HG02852 (cell line): ENCODE data around the gene ARID4A.
"Not testable (repeated sequence)": the region's sequence is repeated elsewhere in the genome, so short reads cannot be mapped to it uniquely, and the experiment has no call there.

Experiments used
- ATAC-seq: cut with Tn5 transposase; IDR thresholded peaks from one replicate; pipeline ENCODE4 v1.9.1; 2021; ENCODE audit warnings: mild to moderate bottlenecking, moderate library complexity; ENCODE audit not compliant: unreplicated experiment

ARID4A gene

DNA sequence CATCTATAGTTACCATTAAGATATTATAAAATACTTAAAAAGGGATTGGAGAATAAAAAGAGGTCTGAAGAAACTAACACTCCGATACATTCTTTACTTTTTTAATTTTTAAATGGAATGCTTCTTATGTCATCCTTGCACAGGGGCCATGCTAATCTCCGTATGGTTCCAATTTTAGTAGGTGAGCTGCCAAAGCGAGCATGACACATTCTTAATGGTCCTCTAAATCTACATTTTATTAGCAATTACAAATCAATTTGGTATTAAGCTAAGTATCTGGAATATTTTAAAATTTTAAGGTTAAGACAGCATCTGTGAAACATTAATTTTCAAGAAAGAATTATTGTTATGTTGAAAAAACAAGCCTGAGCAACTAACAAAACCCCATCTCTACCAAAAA is 6.2 kb upstream of the ARID4A start:
- no peak for ATAC-seq

DNA sequence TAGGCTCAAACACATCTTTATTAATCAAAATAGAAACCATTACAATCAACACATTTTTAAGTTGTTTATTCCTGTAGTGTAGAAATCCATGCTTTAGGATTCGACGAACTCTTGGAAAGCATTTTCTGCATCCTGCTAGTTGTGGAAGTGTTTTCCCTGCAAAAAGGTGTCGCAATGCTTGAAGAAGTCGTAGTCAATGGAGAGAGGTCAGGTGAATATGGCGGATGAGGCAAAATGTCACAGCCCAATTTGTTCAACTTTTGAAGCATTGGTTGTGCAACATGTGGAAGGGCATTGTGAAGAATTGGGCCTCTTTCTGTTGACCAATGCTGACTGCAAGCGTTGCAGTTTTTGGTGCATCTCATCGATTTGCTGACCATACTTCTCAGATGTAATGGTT is 4.2 kb upstream of the ARID4A start:
- no peak for ATAC-seq

DNA sequence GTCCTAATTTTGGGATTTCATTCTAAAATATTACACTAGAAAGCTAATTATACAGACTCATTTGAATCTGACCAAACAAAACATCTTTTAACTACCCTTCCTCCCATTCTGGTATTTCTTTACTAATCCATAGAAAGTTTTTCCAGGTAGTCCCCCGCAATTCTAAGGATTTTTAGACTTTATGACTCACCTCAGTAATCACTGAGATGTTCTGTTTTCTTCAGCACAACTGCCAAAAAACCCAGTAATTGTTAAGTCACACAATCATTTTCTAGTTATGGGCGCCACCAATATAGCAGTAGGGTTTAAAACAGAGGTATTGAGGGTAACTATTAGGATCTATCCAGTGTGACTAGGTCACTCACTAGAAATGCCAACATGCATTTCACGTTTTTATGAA is 1.6 kb upstream of the ARID4A start:
- no peak for ATAC-seq

DNA sequence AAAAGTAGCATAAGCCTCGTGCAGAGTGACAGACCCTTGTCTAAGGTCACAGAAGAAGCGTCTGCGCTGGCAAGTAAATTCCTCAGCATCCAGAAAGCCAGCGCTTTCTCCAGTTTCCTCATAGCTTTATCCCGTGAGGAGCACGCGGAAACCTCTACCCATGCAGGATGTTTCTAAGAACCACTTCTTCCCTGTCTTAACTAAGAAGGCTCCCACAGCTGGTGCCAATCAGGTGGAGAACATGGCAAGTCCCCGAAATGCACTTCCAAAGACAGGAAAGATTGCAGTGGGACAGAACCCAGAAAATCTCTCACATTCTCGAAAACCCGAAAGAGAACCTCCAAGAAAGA is 968 bp upstream of the ARID4A start:
- ATAC-seq, result no peak

DNA sequence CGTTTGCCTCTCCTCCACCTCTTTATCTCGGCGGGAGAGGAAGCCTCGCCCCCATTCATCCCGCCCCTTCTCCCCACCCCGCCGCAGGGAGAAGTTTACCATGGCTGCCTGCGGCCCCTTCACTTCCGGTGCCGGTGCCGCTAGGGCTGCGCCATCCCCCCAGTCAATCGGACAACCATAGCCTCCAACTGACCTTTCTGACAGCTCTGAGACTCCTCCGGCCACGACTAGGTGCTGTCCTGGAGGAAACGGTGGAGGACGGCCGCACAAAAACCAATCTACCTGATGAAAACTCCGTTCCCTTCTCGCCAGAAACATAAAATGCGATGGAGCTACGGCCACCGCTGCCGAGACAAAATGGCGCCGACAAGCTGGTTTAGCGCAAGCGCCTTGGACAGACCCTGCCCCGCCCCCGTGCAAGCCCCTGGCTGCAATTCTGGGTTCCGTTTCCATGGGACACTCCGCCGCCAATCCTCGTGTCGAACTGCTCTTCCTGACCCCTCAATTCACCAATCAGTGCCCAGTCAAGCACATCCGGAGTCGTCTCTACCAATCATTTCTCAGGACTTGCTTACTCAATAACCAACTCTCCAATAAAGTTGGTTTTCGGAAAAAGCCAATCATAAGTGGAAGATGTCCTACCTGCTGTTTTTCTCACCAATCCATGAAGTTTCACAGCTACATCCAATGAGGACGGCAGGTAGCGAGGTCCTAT is 436 bp upstream of the ARID4A start:
- ATAC-seq, result peak; percentile 82

DNA sequence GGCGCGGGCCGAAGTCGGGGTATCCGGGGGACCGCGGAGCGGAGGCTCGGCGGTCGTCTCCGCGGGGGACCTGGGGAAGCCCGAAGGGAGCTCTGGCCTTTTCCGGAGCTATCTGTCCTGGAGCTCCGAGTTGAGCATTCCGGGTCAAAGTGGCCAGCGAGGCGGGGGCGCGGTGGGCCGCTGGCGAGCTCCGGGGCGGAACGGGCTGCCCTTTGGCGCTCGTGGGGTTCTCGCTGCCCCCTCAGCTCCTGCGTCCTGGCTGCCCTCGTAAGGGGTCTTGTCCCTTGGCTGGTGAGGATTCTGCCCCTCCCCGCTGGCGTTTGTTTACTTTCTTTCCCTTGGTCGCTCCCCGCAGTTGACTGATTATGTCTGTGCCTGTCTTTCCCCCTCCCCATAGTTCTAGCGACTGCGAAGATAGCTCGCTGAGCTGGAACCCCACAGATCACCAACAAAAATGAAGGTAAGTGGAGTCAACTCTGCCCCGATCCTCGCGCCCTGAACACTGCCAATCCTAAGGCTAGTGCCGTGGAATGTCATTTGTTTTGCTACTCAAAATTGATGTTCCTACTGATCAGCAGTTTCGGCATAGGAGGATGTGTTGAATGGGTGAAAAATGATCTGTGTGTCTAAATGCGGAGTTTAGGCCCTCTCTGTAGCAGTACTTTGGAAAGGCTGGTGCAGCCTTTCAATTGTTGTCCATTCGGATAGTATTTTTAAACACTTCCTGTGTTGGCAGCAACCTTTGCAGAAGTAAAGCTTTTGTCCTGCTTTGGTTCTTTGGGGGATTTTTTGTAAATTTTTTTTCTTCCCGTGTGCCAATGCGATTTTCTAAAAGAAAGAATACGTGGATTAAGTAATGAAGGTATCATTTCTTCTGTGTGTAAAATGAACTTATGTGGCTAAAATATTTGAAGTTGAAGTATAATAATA is 1.3 kb downstream of the ARID4A start:
- no peak for ATAC-seq

DNA sequence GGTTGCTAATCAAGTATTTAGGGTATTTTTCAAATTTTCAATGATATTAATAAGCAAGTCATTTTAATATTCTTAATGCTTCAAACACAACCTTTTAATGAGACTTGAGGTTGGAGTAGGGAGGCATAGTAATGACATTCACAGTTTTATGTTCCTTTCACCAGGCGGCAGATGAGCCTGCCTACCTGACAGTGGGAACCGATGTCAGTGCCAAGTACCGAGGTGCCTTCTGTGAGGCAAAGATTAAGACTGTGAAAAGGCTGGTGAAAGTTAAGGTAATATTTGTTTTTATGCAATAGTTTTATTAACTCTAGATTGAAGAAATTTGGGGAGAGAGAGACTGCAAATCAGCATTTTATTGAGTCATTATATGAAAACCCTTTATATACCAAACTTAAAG is 3.1 kb downstream of the ARID4A start:
- no peak for ATAC-seq

DNA sequence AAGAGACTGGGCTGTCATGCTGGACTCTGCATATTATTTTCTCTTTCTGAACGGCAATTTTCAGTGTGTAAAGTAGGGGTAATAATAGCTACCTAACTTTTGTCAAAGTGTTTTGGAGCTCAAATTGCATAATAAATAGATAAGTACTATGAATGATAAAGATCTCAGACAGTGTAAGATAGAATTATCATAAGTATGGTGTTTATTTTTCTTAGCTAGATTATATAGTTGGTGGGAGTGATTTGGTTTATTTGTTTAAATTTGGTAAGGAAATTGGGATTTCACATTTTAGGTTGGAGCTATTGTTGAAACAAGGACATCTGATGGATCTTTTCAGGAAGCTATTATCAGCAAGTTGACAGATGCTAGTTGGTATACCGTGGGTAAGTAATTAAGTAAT is 7.4 kb downstream of the ARID4A start:
- ATAC-seq, result no peak

DNA sequence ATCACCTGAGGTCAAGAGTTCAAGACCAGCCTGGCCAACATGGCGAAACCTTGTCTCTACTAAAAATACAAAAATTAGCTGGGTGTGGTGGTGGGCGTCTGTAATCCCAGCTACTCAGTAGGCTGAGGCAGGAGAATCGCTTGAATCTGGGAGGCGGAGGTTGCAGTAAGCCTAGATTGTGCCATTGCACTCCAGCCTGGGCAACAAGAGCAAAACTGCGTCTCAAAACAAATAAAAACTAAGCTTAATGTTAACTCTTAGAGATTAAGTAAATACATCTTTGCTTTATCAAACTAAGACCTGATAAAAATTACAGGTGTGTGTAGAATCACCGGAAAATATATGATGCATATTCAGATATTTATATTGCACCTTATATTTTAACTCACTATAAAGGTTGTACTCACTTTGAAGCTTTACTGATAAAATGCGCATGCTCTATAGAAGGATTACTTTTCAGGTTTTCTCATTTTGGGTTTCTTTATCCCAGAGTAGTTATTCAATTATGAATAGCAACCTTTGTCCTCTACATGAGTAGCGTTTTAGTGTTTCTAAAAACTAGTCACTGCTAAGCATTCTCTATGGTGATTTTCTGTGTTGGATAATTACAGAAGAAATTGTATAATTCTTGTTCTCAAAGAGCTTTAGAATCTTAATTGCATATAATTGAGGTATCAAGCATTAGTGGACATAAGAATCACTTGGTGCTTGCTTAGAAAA is 9.4 kb downstream of the ARID4A start:
- no peak for ATAC-seq

DNA sequence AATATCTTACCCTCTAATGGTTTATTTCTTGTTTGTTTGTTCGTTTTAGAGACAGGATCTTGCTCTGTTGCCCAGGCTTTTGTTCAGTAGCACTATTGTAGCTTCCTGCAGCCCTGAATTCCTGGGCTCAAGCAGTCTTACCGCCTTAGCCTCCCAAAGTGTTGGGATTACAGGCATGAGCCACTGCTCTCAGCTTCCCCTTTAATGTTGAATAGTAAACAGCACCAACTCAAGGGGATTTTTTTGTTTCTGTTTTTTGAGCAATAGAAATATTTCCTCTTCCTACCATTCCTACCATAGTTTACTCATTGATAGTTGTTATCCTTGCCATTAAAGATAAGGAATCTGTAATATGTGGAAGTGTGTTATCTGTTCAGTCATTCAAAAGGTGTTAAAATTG is 10.7 kb downstream of the ARID4A start:
- ATAC-seq, result no peak

DNA sequence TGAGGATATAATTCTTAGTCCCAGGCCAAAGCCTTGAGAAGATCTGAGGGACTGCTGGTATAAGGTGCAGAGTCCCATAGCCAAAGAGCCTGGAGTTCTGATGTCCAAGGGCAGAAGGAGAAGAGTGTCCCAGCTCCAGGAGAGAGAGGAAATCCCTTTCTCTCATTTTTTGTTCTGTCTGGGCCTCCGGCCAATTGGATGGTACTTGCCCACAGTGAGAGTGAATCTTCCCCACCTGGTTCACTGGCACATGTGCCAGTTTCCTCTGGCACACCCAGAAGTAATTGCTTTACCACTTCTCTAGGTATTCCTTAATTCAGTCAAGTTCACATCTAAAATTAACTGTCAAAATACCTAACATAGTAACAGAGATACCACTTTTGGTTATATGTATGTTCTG is 15.3 kb downstream of the ARID4A start:
- no peak for ATAC-seq

DNA sequence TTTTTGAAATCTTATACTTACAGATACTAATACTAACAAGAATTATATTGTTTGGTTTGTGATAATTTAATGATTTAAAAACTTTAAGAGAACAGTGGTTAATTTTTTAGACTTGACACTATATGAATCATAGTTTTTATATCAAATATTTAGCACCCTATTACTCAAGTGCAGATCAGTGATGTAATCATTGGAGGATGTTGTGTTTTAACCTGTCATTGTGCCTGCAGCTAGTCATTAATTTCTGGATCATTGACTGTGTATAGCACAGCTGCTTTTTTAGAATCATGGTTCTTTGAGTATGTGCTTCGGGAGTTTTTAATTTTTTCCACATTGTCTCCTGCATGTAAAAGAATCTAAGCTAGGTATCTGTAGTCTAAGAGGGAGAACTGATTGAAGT is 17.3 kb downstream of the ARID4A start:
- no peak for ATAC-seq

DNA sequence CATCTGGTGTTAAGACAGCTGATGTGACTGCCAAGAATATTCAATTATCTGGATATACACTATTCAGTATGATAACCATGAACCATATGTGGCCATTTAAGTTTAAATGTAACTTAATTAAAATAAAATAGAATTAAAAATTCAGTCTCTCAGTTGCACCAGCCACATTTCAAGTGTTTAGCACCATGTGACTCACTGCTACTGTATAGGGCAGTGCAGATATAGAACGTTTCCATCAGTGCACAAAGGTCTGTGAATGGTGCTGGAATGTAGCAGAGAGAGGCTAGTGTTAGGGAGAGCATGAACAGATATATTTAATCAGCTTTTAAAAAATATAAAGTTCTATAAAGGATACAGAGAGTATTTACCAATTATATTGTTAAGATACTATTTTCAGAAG is 28.7 kb downstream of the ARID4A start:
- ATAC-seq, result no peak

DNA sequence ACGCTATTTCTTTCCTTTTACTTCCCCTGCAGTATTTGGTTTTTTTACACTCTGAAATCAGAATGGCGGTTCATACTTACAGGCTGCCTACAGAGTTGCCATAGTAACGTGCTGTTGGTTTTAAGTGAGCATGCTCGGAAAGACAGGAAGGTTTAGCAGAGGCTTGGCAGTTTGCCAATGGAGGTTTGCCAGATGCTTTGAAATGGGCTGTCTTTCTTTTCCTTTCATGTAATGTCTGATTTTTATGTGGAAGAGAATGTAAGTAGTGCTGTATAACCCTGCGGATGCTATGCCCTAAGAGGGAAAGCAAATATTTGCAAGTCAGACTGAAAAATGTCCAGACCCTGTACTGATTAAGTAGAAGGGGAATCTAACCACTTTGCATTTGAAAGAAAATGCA is 32.8 kb downstream of the ARID4A start:
- ATAC-seq, result peak; percentile 94

DNA sequence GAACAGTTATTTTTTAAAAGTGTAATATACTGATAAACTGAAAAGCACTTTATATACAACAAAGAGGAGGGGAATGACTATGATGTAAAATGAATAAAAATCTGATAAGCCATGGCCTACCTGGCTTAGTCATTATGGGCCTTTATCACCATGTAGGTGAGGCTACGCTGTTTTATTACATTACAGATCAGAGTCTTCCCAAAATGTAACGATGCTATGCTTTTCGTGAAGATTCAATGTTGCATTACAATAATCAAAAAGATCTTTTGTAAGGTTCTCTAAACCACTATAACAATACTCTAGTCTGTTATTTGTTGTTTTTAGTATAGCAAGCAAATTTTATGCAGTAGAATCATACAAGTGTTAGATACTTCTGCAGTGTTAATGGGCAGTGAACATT is 34.2 kb downstream of the ARID4A start:
- no peak for ATAC-seq

DNA sequence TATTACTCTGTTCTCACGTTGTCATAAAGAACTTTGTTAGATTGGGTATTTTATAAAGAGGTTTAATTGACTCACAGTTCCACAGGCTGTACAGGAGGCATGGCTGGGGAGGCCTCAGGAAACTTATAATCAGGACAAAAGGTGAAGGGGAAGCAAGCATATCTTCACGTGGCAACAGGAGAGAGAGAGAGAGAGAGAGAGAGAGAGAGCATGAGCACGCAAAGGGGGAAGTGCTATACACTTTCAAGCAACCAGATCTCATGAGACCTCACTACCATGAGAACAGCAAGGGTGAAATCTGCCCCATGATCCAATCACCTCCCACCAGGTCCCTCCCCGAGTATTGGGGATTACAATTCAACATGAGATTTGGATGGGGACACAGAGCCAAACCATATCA is 41.3 kb downstream of the ARID4A start:
- ATAC-seq, result not testable (repeated sequence)

DNA sequence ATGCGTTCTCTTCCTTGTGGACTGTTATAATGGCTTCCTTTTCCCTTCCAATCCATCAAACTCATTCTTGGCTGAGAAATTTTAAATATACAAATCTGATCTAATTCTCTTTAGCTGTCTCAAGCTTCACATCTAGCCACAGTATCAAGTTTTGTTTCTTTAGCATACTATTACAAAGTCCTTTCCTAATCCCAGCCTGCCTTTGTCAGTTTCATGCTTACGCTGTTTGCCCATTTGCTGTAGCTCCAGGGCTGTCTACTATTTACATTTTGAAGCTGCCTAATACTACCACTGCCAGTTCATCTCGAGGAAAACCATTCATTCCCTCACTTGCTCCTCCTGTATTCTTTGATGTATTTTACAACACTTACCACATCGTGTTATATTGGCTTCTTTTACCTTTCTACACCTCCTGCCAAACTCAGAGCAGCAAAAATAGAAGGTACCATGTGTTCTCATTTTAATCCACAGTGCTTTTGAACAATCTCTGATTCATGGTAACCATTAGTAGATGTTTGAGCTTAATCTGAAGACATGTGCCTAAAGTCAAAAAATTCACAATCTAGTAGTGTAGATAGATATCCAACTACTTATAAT is 42.9 kb downstream of the ARID4A start:
- ATAC-seq, result no peak

DNA sequence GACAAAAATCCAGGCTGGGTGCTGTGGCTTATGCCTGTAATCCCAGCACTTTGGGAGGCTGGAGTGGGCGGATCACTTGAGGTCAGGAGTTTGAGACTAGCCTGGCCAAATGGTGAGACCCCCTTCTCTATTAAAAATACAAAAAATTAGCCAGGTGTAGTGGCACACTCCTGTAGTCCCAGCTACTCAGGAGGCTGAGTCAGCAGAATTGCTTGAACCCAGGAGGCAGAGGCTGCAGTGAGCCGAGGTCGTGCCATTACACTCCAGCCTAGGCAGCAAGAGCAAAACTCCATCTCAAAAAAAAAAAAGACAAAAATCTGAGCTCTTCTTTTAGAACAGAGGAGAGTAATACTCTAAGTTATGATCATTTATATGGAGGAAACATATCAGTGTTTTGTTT is 45.2 kb downstream of the ARID4A start:
- not testable (repeated sequence) for ATAC-seq

DNA sequence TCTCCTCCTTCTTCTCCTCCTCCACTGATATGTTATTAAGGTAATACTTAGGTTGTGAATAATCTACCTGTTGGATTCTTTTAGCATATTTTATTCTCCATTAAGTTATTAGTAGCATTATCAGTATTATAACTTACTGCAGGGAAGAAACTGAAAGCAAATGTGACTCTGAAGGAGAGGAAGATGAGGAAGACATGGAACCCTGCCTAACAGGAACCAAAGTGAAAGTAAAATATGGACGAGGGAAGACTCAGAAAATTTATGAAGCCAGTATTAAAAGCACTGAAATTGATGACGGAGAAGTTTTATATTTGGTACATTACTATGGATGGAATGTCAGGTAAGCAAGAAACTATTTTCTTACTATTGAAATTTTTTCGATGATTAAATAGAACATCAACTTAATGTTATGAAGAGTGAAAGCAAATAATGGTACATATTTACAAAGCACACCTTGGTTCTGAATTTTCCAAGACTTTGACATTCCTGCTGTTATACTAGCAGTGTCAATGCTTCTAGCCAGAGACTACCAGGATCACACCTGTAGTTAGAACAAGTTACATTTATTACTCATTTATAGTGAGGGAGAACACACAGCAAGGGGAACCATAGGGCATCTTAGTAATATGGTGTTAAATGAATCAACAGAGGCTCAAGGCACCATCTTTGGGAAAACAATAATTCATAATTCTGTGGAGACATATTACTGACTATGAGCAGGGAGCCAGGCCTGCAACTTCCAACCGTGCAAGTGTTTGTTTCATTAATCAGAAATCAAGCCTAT is 55.4 kb downstream of the ARID4A start:
- ATAC-seq, result no peak

DNA sequence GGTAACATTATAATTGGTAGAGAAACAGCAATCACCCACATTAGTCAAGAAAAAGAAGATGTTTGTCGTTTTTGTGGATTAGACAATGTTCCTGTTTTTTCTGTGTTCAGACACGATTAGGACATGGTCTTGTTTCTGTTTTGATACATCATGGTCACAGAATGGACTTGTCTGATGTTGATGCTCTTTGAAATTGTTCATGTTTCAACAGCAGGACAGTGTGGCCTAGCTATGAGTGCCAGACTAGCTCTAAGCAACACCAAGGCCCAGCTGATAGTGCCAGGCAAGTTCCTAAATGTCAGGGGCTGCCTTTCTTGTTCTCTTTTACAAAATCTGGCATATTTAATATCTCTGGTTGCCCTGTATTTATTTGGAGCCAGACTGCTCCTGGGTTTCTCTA is 56.5 kb downstream of the ARID4A start:
- ATAC-seq, result no peak

DNA sequence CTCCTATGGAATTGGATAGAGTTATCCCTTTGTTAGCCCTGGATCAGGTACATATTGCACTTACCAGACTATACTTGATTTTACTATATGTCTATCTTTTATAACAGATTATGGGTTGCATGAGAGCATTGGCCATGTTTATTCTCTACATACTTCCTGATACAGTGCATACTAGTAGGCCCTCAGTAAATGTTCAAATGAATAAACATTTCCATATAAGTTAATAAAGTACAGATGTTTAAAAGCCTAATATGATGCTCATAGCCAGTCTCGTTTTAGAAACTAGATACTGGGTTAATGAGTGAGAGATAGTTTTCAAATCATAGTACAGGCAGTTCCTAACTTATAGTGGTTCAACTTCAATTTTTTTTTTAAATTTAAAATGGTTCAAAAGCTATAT is 57.9 kb downstream of the ARID4A start:
- no peak for ATAC-seq
